DND-41 (cell line): ENCODE measurements around the gene SIL1.

ENCODE experiments used
- EZH2 ChIP-seq: IDR thresholded peaks from 3 replicates; pipeline ENCODE4 v1.6.1; 2012; ENCODE audit warnings: borderline replicate concordance, low read depth, mild to moderate bottlenecking, moderate library complexity, low read length, inconsistent platforms; ENCODE audit not compliant: severe bottlenecking
- TF ChIP-seq, protein P1 (sequence below): IDR thresholded peaks from 2 replicates; pipeline ENCODE4 v1.5.1; 2012; ENCODE audit warnings: borderline replicate concordance, low read length, moderate library complexity, mild to moderate bottlenecking; ENCODE audit not compliant: poor library complexity, severe bottlenecking; ENCODE audit errors: extremely low read depth

DNA sequence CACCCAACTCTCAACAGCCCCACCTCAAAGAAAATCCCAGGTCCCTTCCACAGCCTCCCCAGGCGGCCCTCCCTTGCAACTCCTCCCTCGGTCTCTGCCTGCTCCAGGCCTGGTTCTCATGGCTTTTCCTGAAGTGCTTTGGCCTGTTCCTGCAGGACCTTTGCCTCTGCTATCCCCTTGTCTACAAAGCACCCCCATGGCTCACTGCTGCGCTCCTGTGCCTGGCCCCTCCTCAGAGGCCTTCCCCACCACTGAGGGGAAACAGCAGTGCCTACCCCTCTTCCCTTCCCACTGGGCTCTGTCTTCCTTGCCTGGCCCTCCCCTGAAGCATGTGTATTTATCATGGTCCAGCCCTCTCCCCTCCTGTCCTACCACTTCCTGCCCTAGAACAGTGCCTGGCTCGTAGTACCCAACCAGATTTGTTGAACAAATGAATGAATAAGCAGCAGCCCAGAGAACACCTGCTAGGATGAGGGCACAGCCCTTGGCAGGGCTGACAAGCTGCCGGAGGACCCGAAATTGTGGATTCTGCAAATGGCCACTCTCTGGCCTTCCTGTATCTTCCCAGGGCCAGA, 254.5 kb downstream of the SIL1 start:
- TF ChIP-seq, protein P1, sequence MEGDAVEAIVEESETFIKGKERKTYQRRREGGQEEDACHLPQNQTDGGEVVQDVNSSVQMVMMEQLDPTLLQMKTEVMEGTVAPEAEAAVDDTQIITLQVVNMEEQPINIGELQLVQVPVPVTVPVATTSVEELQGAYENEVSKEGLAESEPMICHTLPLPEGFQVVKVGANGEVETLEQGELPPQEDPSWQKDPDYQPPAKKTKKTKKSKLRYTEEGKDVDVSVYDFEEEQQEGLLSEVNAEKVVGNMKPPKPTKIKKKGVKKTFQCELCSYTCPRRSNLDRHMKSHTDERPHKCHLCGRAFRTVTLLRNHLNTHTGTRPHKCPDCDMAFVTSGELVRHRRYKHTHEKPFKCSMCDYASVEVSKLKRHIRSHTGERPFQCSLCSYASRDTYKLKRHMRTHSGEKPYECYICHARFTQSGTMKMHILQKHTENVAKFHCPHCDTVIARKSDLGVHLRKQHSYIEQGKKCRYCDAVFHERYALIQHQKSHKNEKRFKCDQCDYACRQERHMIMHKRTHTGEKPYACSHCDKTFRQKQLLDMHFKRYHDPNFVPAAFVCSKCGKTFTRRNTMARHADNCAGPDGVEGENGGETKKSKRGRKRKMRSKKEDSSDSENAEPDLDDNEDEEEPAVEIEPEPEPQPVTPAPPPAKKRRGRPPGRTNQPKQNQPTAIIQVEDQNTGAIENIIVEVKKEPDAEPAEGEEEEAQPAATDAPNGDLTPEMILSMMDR: no peak
- no peak for TF ChIP-seq EZH2
